C4-2B (cell line): Measurements from ENCODE around the gene CPB1.

Source experiments
- ZFX ChIP-seq: fragments of 450-650 bp; IDR thresholded peaks from 2 replicates; pipeline ENCODE4 v1.6.1; 2017
- TF ChIP-seq, protein P1 (sequence below): fragments of 450-650 bp; conservative IDR thresholded peaks from 2 replicates; pipeline ENCODE4 v1.5.1; 2017; ENCODE audit warnings: mild to moderate bottlenecking

DNA sequence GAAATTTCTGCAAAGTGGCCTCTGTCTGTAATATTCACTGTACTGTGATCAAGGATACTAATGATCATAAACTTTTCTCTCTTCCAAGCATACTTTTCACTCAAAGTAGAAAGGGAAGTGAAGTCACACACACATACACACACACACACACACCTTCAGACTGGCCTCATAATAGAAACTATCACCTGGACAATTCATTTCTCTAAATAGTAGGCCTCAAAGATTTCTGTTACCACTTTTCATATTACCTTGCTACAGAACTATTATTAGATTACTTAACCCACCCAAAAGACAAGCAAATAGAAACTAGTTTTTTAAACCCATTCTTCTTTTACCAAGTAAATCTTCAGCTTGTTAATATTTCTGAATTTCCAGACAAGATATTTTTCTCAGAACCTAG is 12.2 kb downstream of the CPB1 start:
- TF ChIP-seq, protein P1, sequence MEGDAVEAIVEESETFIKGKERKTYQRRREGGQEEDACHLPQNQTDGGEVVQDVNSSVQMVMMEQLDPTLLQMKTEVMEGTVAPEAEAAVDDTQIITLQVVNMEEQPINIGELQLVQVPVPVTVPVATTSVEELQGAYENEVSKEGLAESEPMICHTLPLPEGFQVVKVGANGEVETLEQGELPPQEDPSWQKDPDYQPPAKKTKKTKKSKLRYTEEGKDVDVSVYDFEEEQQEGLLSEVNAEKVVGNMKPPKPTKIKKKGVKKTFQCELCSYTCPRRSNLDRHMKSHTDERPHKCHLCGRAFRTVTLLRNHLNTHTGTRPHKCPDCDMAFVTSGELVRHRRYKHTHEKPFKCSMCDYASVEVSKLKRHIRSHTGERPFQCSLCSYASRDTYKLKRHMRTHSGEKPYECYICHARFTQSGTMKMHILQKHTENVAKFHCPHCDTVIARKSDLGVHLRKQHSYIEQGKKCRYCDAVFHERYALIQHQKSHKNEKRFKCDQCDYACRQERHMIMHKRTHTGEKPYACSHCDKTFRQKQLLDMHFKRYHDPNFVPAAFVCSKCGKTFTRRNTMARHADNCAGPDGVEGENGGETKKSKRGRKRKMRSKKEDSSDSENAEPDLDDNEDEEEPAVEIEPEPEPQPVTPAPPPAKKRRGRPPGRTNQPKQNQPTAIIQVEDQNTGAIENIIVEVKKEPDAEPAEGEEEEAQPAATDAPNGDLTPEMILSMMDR, result no peak
- TF ChIP-seq ZFX, result no peak
